Caco-2 (cell line): Measurements from ENCODE around the gene PLEKHH2. TPM values are rescaled to one million over a fixed set of nuclear protein-coding genes. Genes with fewer than 3 reads are reported as not detected.

Experiments used
- BruUV-seq: library from RNA; stranded (reverse); fragments of 400-500 nt; replicated peaks from 2 replicates; lab custom pipeline; 2021; lab: Mats Ljungman, UMichigan
- CTCF ChIA-PET: fragments of 300-600 bp; sonication (Branson Sonifier 250); formaldehyde crosslinking; loops from one replicate; lab custom pipeline; 2022; ENCODE audit warnings: antibody characterized with exemption; lab: Charles Lee
- POLR2A ChIA-PET: fragments of 300-600 bp; sonication (Branson Sonifier 250); formaldehyde crosslinking; loops from one replicate; lab custom pipeline; 2022; ENCODE audit warnings: antibody characterized with exemption; lab: Charles Lee
- DNase-seq, 2 experiments: peaks; one replicate each; pipeline versions ENCODE4 v3.0.0 to v3.0.0-alpha.2; 2020 to 2022
- H3K27me3 ChIP-seq: replicated peaks from 2 replicates; pipeline ENCODE4 v1.6.0; 2011; ENCODE audit warnings: low read length; ENCODE audit not compliant: control insufficient read depth, insufficient read depth
- H3K36me3 ChIP-seq: 2 replicates; pipeline ENCODE4 v1.5.1; 2011; ENCODE audit warnings: low read length; ENCODE audit not compliant: control insufficient read depth, insufficient read depth
- H3K4me1 ChIP-seq: fragments of 250-450 bp; sonication (Bioruptor Pico); 2 replicates; pipeline ENCODE4 v1.5.1; 2020; ENCODE audit warnings: mild to moderate bottlenecking
- H3K4me3 ChIP-seq: 2 replicates; pipeline ENCODE4 v1.5.1; 2011; ENCODE audit warnings: low read depth, mild to moderate bottlenecking, control low read depth, low read length
- H3K9me3 ChIP-seq: fragments of 250-450 bp; sonication (Bioruptor Pico); 2 replicates; pipeline ENCODE4 v1.5.1; 2020; ENCODE audit warnings: mild to moderate bottlenecking, moderate library complexity
- H3K27ac Mint-ChIP-seq: one replicate; pipeline ENCODE4 v1.8.0; 2022; ENCODE audit warnings: mixed read lengths; ENCODE audit not compliant: unreplicated experiment
- H3K27me3 Mint-ChIP-seq: one replicate; pipeline ENCODE4 v1.8.0; 2022; ENCODE audit warnings: mixed read lengths; ENCODE audit not compliant: insufficient read depth, unreplicated experiment
- H3K36me3 Mint-ChIP-seq: one replicate; pipeline ENCODE4 v1.8.0; 2022; ENCODE audit warnings: mild to moderate bottlenecking, mixed read lengths; ENCODE audit not compliant: insufficient read depth, unreplicated experiment
- H3K4me1 Mint-ChIP-seq: one replicate; pipeline ENCODE4 v1.8.0; 2022; ENCODE audit warnings: low read depth, mixed read lengths; ENCODE audit not compliant: unreplicated experiment
- H3K4me3 Mint-ChIP-seq: one replicate; pipeline ENCODE4 v1.8.0; 2022; ENCODE audit warnings: mild to moderate bottlenecking, moderate library complexity, mixed read lengths; ENCODE audit not compliant: unreplicated experiment
- H3K9me3 Mint-ChIP-seq: one replicate; pipeline ENCODE4 v1.8.0; 2022; ENCODE audit warnings: mixed read lengths; ENCODE audit not compliant: unreplicated experiment
- intact Hi-C: fragments of 100-400 bp; cut with micrococcal nuclease; formaldehyde crosslinking; loops from one replicate; pipeline ENCODE4 v1.10.0; 2022; ENCODE audit not compliant: unreplicated experiment
- total RNA-seq: library from RNA; stranded (reverse); gene quantifications from 2 replicates; pipeline ENCODE4 v1.2.3, GENCODE V29; 2022
- TF ChIP-seq, protein P1 (sequence below), 2 experiments: fragments of 200-600 bp in 1 of 2; IDR thresholded peaks; 1 replicate in 1 of 2; 2 replicates in 1 of 2; pipeline versions ENCODE4 v1.5.1 to v1.8.0; 2011 to 2022; ENCODE audit warnings: antibody characterized with exemption in 1 of 2, control low read depth in 1 of 2, inconsistent platforms in 1 of 2, low read depth in 1 of 2, low read length in 1 of 2, mild to moderate bottlenecking in 1 of 2, moderate library complexity in 1 of 2; ENCODE audit not compliant: insufficient read depth in 1 of 2, severe bottlenecking in 1 of 2, unreplicated experiment in 1 of 2

Gene PLEKHH2
- total RNA-seq, 1 experiment from 2014 or later = 1.5 TPM

DNA sequence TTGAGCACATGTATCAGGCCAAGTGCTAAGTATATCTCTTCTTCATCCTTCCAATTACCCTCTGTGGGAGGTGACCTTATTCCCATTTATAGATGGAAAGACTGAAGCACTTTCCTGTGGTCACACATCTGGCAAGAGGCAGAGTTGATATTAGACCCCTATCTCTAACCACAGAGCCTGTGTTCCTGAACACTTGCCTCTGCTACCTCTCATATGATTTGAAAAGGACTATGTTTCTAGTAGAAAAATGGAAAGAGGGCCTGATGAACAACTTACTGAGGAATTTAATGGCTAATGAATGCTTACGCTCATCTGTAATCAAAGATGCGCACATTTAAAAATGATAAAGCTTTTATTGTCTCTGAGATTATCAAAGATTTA is 90.6 kb downstream of the PLEKHH2 start:
- Histone ChIP-seq H3K27me3 (no peaks in the 10 kb centered on the region), H3K4me3 (no peak overlapping the region), H3K9me3 (no peaks in the 10 kb centered on the region), H3K36me3 (no peaks in the 10 kb centered on the region), H3K4me1 (peaks cover 21% of the 10 kb centered on the region)
- intact Hi-C loops = no loop called here
- ChIA-PET POLR2A (no interaction called here), CTCF (no interaction called here)
- BruUV-seq = no TSS peak
- Mint-ChIP-seq H3K27me3 (no peaks in the 10 kb centered on the region), H3K4me1 (peaks cover 9% of the 10 kb centered on the region), H3K27ac (no peak overlapping the region), H3K4me3 (no peak overlapping the region), H3K36me3 (no peaks in the 10 kb centered on the region), H3K9me3 (no peaks in the 10 kb centered on the region)
- TF ChIP-seq, protein P1, sequence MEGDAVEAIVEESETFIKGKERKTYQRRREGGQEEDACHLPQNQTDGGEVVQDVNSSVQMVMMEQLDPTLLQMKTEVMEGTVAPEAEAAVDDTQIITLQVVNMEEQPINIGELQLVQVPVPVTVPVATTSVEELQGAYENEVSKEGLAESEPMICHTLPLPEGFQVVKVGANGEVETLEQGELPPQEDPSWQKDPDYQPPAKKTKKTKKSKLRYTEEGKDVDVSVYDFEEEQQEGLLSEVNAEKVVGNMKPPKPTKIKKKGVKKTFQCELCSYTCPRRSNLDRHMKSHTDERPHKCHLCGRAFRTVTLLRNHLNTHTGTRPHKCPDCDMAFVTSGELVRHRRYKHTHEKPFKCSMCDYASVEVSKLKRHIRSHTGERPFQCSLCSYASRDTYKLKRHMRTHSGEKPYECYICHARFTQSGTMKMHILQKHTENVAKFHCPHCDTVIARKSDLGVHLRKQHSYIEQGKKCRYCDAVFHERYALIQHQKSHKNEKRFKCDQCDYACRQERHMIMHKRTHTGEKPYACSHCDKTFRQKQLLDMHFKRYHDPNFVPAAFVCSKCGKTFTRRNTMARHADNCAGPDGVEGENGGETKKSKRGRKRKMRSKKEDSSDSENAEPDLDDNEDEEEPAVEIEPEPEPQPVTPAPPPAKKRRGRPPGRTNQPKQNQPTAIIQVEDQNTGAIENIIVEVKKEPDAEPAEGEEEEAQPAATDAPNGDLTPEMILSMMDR (IDR thresholded peaks at IDR 0.05; ENCODE audit: insufficient read depth in 1 of 2, low read depth in 1 of 2, low read length in 1 of 2, severe bottlenecking in 1 of 2, unreplicated experiment in 1 of 2) = no peak
- no peak for DNase-seq

DNA sequence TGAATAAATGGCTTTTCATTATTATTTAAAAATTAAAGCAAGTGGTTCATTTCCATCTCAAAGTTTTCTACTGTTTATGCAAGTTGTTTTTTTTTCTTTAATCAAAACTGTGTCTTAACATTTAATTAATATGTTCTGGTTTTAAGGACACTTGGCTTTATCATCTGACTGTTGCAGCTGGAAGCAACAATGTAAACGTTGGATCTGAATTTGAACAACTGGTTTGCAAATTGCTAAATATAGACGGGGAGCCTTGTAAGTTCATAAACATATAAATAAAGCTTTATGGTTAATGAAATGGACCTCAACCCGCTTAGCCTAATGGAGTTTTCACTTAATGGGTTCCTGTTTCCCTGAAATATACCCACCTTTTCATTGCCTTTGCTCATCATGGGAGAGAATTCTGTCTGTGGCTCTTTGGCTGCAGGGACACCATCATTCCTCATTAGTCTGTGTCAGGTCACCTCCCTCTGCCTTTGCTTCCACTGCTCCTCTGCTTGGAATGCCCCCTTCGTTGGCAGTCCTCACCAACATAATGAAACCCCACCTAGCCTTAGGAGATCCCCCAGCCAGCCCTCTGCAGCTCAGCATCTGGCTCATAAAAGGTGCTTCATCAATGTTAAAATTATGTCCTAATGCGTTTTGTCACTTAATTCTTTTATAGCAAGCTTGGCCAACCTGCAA is 92.6 kb downstream of the PLEKHH2 start:
- Mint-ChIP-seq H3K9me3 (no peaks in the 10 kb centered on the region), H3K4me3 (no peak overlapping the region), H3K4me1 (peaks cover 7% of the 10 kb centered on the region), H3K36me3 (no peaks in the 10 kb centered on the region), H3K27ac (no peak overlapping the region), H3K27me3 (no peaks in the 10 kb centered on the region)
- POLR2A ChIA-PET = no interaction called here
- CTCF ChIA-PET = no interaction called here
- TF ChIP-seq, protein P1 (IDR thresholded peaks at IDR 0.05; ENCODE audit: insufficient read depth in 1 of 2, low read depth in 1 of 2, low read length in 1 of 2, severe bottlenecking in 1 of 2, unreplicated experiment in 1 of 2) = no peak
- Histone ChIP-seq H3K27me3 (no peaks in the 10 kb centered on the region), H3K4me3 (no peak overlapping the region), H3K4me1 (peaks cover 13% of the 10 kb centered on the region), H3K36me3 (no peaks in the 10 kb centered on the region), H3K9me3 (no peaks in the 10 kb centered on the region)
- no peak for DNase-seq
- intact Hi-C loops = no loop called here
- no TSS peak for BruUV-seq

DNA sequence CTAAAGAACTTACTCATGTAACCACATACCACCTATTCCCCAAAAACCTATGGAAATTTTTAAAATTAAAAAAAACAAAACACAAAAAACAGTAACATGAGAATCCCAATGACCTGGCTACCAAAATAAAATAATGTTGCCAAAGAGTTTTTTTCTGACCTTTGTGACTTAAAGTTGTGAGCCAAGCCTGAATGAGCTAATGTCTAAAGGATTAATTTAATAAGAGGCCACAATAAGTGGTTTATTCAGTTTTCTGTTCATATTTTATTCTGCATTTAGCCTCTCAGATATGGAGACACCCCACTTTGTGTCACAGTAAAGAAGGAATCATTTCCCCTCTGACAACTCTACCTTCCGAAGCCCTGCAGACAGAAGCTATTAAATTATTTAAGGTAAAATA is 94.2 kb downstream of the PLEKHH2 start:
- no peaks in the 10 kb centered on the region for H3K27me3 Mint-ChIP-seq
- no peak overlapping the region for H3K4me3 Mint-ChIP-seq
- ChIA-PET CTCF (no interaction called here), POLR2A (no interaction called here)
- Histone ChIP-seq H3K4me1 (peaks cover 8% of the 10 kb centered on the region), H3K4me3 (no peak overlapping the region), H3K27me3 (no peaks in the 10 kb centered on the region), H3K36me3 (no peaks in the 10 kb centered on the region), H3K9me3 (no peaks in the 10 kb centered on the region)
- no peak overlapping the region for H3K27ac Mint-ChIP-seq
- intact Hi-C loops = no loop called here
- H3K4me1 Mint-ChIP-seq = no peaks in the 10 kb centered on the region
- TF ChIP-seq, protein P1 (IDR thresholded peaks at IDR 0.05; ENCODE audit: insufficient read depth in 1 of 2, low read depth in 1 of 2, low read length in 1 of 2, severe bottlenecking in 1 of 2, unreplicated experiment in 1 of 2) = no peak
- BruUV-seq = no TSS peak
- DNase-seq = no peak
- H3K9me3 Mint-ChIP-seq = no peaks in the 10 kb centered on the region
- no peaks in the 10 kb centered on the region for H3K36me3 Mint-ChIP-seq
